HG03103 (cell line): ENCODE results near the gene NTS.

Experiments used
- ATAC-seq: cut with Tn5 transposase; IDR thresholded peaks from one replicate; pipeline ENCODE4 v1.9.1; 2021; ENCODE audit warnings: low read depth; ENCODE audit not compliant: unreplicated experiment

Gene NTS

GRCh38 chr12:85874031-85874461 lies at the start of gene NTS:
TSS of gene NTS (plus strand) at chr12:85874295. CDS start at chr12:85874404, 109 bp downstream.
- peak; percentile 77 for ATAC-seq

- ATAC-seq, result no peak
Measured at GRCh38 chr12:85825746-85826145, 48.3 kb upstream of the NTS start.

GRCh38 chr12:85828576-85828975 lies 45.5 kb upstream of the NTS start:
- ATAC-seq, result no peak

DNA sequence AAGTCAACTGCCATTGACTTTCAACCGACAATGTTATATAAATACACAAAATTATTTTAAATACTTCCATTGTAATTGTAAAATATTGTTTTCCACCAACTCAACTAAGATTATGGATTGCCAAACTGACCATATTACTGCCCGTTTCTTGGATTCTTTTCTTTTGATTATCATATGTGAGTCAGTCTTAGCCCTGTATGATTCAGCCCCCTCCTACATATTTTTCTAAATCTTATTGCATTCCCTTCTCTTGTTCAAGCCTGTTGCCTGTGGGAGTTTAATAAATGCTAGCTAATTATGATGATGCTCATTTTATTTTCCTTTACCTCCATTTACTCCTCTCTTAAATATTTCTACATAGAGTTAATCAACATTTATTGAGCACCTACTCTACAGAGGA lies 44.7 kb upstream of the NTS start:
- ATAC-seq, result no peak

DNA sequence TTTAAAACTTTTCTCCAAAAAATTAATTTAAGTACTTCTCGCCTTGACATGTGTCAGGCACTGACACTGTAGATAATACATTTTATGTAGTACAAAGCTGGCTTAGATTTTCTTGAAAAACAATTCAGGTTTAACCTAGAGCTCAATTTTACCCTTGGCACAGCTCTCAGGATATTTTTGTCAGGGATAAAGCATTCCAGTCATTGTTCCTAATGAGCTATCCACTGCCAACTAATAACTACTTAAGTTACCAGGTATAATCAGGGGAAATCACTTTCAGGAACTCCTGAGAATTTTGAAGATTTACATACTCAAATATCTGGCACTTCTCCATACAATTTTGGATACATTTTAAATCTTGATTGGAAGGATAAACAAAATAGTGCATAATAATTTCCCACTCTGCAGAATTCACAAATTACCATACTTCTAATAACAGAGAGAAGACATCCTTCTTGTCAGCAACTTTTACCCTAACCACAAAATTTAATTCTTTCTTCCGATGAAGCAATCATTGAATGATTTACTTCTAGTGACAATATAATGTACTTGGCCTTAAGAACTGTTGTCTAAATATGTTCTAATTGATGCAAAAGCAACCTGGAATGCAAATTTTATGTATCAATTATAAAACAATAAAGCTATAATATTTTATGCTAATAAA lies 42.6 kb upstream of the NTS start:
- no peak for ATAC-seq

- ATAC-seq, result no peak
Measured at GRCh38 chr12:85833579-85833978, 40.5 kb upstream of the NTS start.

DNA sequence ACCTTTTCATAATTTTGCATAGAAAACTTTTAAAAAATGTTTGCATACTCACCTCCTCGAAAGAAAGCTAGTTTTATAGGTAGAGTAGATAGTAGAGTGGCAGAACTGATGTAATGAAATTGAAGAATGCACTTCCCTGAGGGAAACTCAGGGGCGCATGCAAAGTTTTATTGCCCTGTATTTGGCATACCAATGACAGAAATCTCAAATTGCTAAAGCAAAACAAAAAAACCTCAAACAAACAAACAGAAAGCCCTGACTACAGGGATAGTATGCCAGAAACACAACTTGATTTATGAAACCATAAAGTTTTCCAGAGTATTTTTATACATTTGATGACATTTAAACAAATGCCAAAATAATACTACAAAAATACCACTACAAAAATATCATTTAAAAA lies 39.7 kb upstream of the NTS start:
- no peak for ATAC-seq

DNA sequence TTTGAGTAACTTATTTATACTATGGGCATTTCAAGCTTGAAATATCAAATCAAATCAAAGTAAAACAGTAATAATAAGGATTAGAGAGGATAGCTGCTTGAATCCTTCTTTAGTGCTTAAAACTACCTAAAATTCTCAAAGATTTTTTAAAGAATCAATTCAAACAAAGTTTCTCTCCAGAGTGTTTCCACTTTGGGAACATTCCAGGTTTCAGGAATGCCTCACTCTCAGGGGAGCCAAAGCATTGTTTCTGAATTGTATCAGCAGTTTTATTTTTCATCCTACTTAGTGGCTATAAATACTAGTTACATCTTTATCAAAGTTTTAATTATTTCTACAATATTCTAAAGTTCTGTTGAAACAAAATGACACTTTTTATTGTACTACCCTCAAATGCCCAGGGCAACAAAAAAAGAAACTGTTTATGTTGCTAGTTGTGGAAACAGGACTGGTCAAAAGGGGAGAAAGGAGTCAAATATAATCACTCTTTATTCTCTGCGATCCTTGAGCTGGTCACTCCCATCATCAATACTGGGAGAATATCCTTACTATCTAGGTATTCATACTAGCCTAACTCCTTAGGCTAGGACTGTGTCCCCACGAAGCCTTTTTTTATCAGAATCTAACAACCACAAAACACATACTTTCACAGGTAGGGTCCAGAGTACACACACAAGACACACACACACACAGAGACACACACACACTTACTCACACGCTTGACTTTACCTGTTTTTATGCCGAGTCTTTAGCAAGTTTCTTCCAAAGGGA lies 38.5 kb upstream of the NTS start:
- ATAC-seq, result no peak

- no peak for ATAC-seq
Measured at GRCh38 chr12:85836197-85837090, 37.7 kb upstream of the NTS start, which contains the start of gene RASSF9. TSS of gene RASSF9 (minus strand) at chr12:85836409. CDS start at chr12:85836201, 208 bp downstream.

GRCh38 chr12:85843606-85844310 lies 30.3 kb upstream of the NTS start:
- no peak for ATAC-seq

GRCh38 chr12:85849344-85849743 lies 24.8 kb upstream of the NTS start:
- no peak for ATAC-seq

- ATAC-seq, result no peak
Measured at GRCh38 chr12:85855305-85855704, 18.8 kb upstream of the NTS start.

GRCh38 chr12:85856966-85857365 lies 17.1 kb upstream of the NTS start:
- no peak for ATAC-seq

- no peak for ATAC-seq
Measured at GRCh38 chr12:85865890-85866289, 8.2 kb upstream of the NTS start.

- peak; percentile 97 for ATAC-seq
Measured at GRCh38 chr12:85866986-85867776, 6.9 kb upstream of the NTS start.

GRCh38 chr12:85872497-85873091 lies 1.5 kb upstream of the NTS start:
- peak; percentile 74 for ATAC-seq

GRCh38 chr12:85877459-85877858 lies 3.4 kb downstream of the NTS start:
- no peak for ATAC-seq

DNA sequence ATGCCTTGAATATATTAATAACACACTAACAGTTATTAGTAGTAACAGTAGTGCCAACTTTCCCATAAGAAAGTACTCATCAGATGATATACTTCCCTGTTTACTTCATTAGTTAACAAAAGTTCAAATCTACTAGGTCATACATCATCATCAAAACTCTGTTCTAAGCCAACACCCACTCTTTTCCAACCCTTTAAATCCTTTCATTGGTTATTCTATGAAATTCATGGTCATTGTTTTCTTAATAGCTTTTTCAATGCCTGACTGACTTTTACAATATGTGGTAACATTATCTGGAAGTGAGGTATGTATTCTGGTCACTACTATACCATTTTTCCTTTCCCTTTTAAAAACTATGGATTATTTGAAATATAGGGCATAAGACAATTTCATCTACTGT lies 9.7 kb downstream of the NTS start:
- ATAC-seq, result no peak

- ATAC-seq, result no peak
Measured at GRCh38 chr12:85894653-85895052, 20.6 kb downstream of the NTS start.
